GM18907 (cell line): ENCODE measurements around the gene IQSEC1.
A peak's percentile ranks its signal among the peaks of the same experiment; 100 is the strongest.

Experiments used
- ATAC-seq: cut with Tn5 transposase; IDR thresholded peaks from one replicate; pipeline ENCODE4 v1.9.1; 2021; ENCODE audit warnings: mild to moderate bottlenecking, moderate library complexity; ENCODE audit not compliant: unreplicated experiment

The IQSEC1 gene

DNA sequence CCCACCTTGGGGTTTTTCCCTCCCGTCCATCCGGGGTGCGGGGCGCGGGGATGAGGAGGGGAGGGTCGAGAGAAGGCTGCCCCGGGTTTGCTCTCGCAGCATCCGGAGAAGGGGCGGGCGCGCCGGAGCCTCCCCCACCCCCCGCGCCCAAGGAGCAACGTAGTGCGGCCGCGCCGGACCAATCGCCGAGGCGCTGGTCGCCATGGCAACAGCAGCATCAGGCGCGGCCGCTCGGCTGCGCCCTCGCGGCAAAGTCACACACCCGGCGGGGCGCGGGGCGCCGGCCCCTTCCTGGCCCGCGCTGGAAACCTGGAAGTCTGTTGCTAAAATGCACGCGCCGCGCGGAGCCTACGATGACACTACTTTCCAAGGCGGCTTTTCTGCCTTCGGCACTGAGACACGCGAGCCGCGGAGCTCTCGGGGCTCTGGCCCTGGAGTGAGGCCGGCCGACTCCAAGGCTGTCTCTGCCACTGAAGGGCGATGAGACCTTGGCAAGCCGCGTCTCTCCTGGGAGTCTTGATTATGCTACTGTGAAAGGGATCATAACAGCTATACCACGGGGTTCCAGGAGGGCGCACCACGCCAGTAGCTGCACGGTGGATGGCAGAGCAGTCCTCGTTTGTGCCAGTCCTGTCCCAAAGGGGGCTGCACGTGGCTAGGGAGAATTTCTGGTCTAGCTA lies at the start of gene IQSEC1:
Gene IQSEC1, minus strand, starts transcription at position 104 of the 680 bp plus-strand sequence. CDS start 415 bp downstream, outside the sequence.
- ATAC-seq, result peak; percentile 55

DNA sequence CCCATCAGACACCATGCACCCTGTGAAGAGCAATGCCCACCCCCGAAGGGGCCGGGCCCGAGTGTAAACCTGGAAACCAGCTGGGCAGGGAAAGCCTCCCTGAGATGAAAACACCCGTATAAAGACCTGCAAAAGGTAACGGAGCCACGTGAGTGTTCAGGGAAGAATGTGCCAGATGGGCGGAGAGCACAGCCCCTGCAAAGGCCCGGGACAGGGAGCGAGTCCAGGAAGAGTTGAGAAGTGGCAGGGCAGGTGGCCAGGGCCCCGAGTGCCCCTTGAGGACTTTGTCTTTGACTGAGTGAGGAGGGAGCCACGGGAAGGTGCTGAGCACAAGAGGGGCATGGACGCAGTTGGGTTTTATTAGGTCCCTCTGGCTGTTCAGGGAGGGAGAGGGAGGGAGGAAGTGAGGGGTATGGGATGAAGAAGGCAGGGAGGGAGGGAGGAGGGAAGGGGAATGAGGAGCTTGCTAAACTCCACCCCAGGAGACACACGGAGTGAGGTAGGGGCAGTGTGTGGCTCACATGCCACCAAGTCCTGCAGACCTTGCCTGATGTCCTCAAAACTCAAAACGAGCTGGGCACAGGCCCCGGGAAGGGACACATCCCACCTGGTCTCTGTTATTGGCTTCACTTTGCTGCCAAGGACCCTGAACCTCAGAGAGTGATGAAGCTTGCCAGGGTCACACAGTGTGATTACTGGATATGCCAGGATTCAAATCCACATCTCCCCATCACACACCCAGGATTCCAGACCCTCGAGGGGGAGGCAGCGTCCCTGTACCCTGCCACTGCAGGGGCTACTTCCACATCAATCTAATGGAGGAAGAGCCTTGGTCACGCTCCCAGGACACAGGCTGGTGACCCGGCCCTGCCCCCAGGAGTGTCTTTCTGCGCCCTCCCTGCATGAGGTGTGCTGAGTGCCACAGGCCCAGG lies 49.1 kb upstream of the IQSEC1 start:
- no peak for ATAC-seq

DNA sequence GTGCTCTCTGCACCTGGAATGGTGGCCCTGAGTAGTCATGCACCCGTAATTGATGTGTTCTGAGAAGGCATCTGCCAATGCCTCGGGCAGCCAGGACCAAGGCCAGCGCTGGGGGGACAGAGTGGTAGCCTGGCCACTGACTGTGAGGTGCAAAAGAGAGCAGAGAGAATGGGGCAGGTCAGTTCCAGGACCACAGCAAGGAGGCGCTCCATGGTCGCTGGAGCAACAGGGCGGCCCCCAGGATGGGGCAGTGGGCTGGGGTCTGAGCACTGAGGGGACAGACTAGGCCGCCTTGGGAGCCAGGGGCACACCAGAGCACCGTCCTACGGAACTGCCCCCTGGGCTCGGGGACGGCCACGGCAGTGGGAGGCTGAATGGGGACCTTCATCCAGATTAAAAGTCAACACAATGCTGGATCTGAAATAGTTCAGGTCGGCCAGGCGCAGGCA lies 48.3 kb upstream of the IQSEC1 start:
- no peak for ATAC-seq

DNA sequence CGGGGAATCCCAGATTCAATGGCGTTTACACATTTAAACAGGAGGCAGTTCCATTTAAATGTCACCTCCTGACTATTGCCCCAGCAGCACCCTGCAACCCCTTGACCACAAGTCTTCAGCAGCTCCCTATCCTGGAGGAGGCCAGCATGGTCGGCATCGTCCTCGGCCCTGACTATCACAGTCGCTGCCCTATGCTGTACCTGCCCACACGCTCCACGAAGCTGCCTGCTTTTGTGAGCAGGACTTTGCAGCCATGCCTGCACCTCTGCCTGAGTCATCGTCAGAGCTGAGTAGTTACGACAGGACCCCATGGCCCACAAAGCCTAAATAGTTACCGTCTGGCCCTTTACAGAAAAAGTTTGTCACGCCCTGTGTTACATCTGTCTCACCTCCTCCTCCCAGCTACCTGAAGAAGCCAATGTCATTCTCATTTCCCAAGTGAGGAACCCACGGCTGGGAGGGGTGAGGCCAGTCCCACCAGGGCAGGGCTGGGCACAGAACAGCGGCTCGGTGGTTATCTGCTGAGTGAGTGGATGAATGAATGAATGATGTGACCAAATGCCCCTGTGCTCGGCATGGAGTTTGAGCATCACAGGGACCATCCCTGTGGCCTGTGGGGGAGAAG lies 47.8 kb upstream of the IQSEC1 start:
- ATAC-seq, result no peak

DNA sequence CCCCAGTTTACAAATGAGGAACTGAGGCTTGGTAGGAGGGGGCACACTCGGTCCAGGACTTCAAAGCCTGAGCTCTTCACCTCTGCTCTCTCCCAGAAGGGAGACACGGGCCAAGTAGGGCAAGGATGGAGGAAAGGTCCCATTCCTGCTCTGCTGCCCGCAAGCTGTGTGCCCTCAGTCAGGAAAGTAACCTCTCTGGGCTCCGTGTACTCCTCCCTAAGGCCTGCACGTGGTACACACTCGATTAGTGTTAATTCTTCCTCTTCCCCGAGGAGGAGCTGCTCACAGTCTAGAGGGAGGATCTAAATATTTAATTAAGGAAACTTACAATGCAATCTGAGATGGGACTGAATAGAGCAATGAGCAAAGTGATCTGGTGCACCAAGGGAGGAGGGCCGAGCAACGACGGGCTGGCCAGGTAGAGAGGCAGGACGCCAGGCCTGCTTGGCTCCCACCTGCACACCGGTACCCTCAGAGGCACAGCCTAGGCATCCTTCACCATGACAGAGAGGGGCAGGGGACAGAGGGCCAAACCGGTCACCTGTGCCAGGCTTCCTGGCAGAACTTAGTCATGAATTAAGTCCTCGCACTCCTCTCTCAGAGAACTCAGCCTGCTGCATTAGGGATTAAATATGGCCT lies 47.2 kb upstream of the IQSEC1 start:
- ATAC-seq, result no peak

DNA sequence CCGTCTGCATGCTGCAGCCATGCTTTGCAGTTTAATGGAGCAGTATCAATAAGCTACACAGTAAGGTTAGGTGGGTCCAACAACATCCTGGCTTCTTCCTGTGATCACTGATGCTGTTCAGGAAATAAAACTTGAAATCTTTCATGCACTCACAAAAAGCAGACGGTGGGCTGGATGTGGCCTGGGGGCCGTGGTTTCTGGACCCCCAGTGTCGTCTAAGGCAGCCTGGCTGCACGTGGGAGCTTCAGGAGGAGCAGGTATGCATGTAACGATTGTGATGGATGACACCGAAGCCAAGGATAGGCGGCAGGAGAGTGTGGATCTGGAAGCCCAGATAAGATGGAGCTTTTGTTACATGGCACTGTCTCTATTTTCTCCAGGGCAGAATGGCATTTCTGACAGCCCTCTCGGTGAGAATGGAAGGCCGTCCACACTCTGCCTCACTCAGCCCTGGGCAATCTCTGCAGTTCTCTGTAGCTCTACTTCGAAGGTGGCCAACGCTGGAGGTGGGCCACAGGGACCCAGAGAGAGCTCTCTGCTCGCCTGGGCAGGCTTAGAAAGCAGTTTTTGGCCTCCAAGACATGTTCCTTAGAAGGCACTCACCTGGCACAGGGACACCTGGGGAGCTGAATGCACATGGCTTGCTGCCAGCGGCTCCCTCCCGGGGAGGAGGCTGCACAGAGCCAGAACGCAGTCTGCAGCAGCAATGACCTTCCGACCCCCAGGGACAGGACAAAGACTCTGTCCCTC lies 46.4 kb upstream of the IQSEC1 start:
- no peak for ATAC-seq

DNA sequence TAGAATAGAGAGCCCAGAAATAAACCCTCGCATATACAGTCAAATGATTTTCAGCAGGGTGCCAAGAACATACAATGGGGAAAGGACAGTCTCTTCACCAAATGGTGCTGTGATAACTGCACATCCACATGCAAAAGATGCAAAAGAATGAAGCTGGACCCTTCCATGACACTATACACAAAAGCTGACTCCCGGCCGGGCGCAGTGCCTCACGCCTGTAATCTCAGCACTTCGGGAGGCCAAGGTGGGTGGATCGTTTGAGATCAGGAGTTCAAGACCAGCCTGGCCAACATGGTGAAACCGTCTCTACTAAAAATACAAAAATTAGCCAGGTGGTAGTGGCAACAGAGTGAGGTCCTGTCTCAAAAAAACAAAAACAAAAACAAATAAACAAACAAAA lies 43.2 kb upstream of the IQSEC1 start:
- no peak for ATAC-seq

DNA sequence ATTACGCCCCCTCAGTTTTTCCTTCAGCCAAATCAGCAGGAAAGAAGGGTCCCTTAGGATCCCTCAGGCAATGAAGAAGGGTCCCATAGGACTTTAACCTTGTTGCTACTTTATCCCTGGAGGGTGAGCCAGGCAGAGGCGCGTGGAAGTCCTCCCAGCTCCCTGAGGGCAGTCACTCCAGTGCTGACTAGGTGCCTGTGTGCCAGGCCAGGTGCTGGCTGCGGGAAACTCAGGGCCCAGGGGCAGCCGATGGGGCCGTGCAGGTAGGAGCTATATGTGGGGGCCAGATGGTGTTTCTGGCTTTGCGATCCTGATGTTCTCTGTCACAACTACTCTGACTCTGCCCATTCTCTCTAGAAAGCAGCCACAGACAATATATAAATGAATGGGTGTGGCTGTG lies 42.8 kb upstream of the IQSEC1 start:
- ATAC-seq, result no peak

DNA sequence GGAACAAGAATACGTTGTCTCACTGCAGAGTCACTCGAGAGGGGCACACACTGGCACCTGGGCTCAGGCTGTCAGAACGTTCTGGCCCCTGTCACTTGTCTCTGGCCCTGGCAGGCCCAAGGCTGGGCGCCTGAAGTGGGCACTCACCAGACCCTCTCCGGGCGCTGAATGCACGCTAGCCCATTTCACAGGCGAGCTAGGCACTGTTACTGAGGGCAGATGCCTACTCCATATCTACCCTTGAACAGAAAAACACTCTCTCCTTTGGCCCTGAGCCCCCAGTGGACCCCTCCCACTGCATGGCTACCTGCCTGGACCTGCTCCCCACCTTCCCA lies 42.3 kb upstream of the IQSEC1 start:
- ATAC-seq, result no peak

DNA sequence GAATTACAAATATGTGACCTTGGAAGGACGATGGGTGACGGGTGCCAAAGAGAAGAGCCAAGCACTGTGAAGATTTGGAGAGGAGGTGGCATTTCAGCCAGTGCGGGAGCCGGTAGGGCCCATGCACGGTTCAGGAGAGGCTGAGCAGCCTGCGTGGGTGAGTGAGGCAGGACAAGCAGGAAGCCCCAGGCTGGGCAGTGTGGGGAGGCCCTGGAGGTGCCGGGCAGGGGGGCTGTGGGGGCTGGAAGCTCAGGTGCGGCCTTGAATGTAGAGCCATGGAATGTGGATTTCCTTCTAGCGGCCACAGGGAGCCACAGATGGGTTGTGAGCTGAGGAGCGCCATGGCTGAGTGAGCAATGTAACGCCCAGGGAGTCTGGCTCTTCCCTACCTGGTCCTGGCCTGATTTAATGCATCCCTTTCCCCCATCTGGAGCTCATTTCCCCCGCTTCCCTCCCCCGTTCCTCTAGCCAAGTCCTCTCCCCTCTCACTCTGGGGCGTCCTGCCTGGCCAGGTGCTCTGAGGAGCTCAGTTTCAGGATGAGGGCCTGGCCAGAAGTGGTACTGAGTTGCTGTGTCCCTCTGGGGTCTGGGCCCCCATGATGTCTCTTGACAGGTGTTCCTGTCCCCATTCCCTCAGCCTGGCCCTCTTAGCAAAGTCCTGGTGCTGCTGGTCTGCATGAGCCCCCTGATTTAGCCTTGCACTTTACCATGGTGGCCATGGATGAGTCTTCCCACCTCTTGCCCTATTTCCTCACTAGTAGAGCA lies 41.8 kb upstream of the IQSEC1 start:
- ATAC-seq, result no peak

DNA sequence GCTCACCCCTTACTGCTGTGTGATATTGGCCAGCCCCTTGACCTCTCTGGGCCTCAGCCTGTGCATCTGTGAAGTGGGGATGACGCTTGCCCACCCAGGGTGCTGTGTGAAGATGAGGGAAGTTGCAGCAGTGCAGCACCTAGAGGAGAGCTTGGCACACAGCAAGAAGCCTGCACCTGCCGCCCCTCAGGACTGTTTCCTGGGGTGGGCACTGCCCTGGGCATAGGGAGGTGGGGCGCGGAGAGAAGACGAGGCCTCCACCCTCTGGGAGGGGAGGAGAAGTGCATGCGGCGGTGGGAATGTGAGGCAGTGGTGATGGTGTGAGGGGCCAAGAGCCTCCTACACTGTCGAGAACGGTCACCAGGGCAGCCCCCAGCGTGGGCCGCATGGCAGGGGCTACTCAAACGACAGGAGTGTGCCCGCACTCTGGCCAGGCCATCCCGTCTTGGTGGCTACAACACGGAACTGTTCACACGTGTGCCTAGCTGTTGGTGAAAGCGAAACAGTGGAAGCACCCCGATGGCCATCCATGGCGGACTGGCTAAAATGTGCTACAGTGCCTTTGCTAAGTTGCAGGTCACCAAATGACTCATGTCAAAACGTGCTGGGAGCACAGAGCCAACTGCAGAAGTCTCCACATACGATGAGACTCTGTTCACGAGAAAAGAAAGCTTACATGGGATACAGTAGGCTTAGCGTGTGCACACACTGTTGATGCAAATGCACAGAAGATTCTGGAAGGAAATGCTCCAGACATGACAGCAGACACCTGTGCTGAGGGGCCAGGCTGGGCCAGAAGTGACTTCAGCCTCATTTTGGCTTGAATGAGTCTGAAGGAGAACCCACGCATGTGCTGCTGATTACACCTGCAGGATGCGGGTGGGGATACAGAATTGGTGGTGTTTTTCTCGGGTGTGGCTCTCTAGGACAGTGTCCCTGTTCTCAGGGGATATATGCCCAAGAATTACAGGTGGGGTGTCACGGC lies 40.4 kb upstream of the IQSEC1 start:
- ATAC-seq, result no peak

DNA sequence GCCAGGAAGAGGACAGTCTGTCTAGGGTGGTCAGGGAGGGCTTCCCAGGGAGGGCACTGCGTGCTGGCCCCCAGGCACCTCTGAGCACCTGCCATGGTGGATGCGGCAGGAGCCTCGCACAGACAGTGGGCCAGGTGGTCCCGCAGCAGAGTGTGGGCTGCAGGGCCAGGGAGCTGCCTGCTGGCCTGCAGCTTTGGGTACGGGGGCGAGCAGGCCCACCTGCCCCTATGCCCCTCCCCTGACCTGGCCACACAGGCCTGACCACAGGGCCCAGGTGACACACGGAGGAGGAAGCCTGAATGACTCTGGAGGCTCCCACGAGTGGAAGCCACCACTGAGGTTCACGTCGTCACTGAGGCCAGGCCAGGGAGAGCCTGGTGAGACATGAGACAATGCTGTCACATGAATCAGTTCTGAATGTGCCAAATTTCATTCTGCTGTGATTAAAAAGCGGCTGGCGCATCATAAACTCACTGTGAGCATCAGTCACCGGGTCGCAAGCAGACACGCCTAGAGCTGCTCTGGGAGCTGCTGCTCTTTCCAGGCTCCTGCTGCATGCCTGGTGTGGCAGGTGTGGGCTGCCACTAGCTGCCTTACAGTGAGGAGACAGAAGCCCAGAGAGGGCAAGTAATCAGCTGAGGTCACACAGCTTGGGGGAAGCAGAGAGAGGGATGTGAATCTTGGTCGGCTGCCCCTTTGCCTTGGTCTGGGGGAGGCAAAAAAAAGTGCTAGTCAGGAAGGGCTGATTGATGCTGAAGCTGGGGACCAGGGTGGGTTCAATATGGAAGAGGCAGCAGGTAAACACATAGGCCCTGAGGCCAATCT lies 39.5 kb upstream of the IQSEC1 start:
- ATAC-seq, result no peak

DNA sequence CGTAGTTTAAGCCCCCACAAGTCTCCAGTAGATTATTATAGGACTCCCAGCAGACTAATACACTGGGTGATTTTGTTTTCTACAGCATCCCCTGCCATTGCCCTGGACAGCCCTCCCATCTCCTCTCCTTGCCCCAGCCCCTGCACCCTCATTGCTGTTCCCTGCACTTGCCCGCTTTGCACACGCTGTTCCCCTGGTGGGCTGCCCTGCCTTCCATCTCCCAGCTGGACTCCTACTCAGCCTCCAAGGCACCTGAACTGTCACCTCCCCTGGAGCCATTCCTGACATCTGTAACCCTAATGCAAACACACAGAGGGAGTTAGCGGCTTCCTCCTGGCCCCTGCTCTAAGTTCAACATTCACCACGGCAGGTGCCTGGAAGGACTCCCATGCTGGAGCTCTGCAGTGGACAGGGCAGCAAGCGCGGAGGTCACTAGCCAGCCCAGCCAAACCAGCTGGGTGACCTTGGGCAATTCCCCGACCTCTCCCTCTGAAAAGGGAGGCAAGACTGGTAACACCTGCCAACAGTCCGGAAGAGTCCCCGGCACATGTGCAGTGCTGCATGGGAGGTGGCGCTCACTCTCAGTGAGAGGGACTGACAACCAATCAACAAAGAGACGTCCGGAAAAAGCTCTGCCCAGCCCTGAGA lies 38.8 kb upstream of the IQSEC1 start:
- ATAC-seq, result no peak

DNA sequence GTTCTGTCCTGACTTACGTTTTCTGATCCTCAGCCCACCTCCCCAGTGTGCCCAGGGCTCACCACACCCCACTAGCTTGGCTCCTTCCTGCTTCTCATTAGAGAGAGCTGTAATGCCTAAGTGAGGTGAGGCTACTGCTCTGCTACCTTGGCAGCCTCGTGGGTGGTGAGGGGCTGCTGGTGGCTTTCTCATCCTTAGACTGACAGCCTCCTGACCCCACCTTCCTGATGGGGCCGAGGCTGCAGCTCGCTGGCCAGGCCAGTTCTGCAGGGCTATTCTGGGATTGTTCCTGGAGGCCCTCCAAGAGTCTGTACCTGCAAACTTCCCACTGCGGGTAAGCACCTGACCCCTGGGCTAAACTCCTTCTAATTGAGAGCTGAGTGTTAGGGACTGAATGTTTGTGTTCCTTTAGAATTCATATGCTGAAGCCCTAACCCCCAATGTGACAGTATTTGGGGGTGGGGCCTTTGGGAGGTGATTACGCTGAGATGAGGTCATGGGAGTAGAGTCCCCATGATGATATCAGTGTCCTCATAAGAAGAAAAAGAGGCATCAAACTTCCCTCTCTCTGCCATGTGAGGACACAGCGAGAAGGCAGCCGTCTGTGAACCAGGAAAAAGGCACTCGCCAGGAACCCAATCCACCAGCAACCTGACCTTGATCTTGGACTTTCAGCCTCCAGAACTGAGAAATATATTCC lies 38.1 kb upstream of the IQSEC1 start:
- ATAC-seq, result peak; percentile 32

DNA sequence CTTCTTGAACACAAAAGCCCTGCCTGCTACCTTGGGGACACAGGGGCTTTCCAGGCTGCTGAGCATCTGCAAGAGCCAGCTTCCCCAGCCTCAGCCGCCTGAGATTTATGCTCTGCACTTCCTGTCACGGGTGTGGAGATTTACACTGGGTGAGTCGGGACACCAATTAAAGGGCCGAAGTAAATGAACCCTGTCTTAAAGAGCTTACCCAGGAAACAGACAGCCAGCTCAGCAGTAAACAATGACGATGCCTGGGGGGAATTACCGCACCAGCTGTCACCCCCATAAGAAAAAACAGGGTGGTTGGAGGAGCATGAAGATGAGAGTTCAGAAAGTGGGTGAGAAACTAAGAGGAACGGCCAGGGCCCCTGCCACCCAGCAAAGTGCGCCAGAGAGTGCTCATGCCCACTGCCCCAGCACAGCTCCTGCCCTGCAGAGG lies 37.5 kb upstream of the IQSEC1 start:
- ATAC-seq, result peak; percentile 84

DNA sequence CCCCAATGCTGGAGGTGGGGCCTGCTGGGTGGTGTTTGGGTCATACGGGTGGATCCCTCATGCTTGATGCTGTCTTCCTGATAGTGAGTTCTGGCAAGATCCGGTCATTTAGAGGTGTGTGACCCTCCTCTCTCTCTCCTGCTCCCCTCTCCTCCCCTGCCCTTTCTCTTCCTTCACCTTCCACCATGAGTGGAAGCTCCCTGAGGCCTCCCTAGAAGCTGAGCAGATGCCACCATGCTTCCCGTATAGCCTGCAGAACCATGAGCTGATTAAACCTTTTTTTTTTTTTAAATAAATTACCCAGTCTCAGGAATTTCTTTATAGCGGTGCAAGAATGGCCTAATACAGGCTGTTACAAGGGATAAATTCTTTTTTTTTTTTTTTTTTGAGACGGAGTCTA lies 36.3 kb upstream of the IQSEC1 start:
- ATAC-seq, result no peak

DNA sequence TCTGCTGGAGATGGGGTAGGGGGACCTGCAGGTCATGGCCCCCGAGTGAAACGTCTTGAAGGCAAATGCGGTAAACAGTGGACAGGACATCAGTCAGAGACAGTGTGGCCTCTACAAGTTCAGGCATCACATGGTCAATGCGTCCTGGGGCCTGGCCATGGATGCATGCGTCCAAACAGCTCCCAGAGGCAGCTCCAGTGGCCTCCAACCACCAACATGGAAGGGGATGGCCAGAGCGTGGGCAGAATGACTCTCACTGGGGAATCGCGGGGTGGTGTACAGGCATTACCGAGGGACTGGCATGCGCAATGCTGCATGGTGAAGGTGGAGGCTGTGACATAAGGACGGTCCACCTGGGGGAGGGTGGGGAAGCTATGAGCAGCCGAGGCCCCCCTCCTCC lies 35.6 kb upstream of the IQSEC1 start:
- no peak for ATAC-seq
